SK-N-SH (cell line): ENCODE data around the gene MPHOSPH8. TPM values are rescaled to one million over a fixed set of nuclear protein-coding genes. Genes with fewer than 3 reads are reported as not detected.

Experiments used
- EP300 ChIP-seq, 2 experiments: IDR thresholded peaks; 2 replicates each; pipeline versions ENCODE4 v1.4.0 to v1.6.1; 2012; ENCODE audit warnings: borderline replicate concordance in 1 of 2, low read depth in 1 of 2, low read length in 1 of 2
- FOSL2 ChIP-seq: IDR thresholded peaks from 2 replicates; pipeline ENCODE4 v1.4.0; 2012; ENCODE audit warnings: low read depth, mild to moderate bottlenecking, moderate library complexity, borderline replicate concordance
- FOXJ3 ChIP-seq: sonication (generic); formaldehyde crosslinking; IDR thresholded peaks from 2 replicates; pipeline ENCODE4 v1.5.1; 2020; ENCODE audit warnings: mild to moderate bottlenecking, missing genetic modification reagents
- GATA2 ChIP-seq: sonication (generic); formaldehyde crosslinking; IDR thresholded peaks from 2 replicates; pipeline ENCODE4 v1.5.0; 2020; ENCODE audit warnings: mild to moderate bottlenecking, missing genetic modification reagents
- MAX ChIP-seq: IDR thresholded peaks from 2 replicates; pipeline ENCODE4 v1.4.0; 2012; ENCODE audit warnings: low read depth
- MXI1 ChIP-seq: IDR thresholded peaks from 2 replicates; pipeline ENCODE4 v1.6.1; 2012; ENCODE audit warnings: mild to moderate bottlenecking, low read depth, low read length, improper control_type of control experiment
- NFIC ChIP-seq: IDR thresholded peaks from 2 replicates; pipeline ENCODE4 v1.4.0; 2012; ENCODE audit warnings: borderline replicate concordance
- POLR2AphosphoS5 ChIP-seq: IDR thresholded peaks from 2 replicates; pipeline ENCODE4 v1.6.1; 2012; ENCODE audit warnings: low read depth, low read length
- RAD21 ChIP-seq: IDR thresholded peaks from 2 replicates; pipeline ENCODE4 v1.6.1; 2012; ENCODE audit warnings: mild to moderate bottlenecking, low read length
- RCOR1 ChIP-seq: fragments of 150-350 bp; IDR thresholded peaks from 2 replicates; pipeline ENCODE4 v1.6.1; 2017; ENCODE audit warnings: antibody characterized with exemption, low read length
- RFX5 ChIP-seq: IDR thresholded peaks from 2 replicates; pipeline ENCODE4 v1.6.1; 2012; ENCODE audit warnings: mild to moderate bottlenecking, improper control_type of control experiment, low read length
- SIN3A ChIP-seq: IDR thresholded peaks from 2 replicates; pipeline ENCODE4 v1.6.1; 2012; ENCODE audit warnings: low read depth, mild to moderate bottlenecking, low read length, moderate library complexity, borderline replicate concordance
- SMC3 ChIP-seq: IDR thresholded peaks from 2 replicates; pipeline ENCODE4 v1.6.1; 2012; ENCODE audit warnings: low read depth, low read length, improper control_type of control experiment
- TAF1 ChIP-seq: IDR thresholded peaks from 2 replicates; pipeline ENCODE4 v1.6.1; 2012; ENCODE audit warnings: low read depth, mild to moderate bottlenecking, low read length, moderate library complexity, borderline replicate concordance
- TCF12 ChIP-seq: IDR thresholded peaks from 2 replicates; pipeline ENCODE4 v1.4.0; 2012
- YY1 ChIP-seq: IDR thresholded peaks from 2 replicates; pipeline ENCODE4 v1.4.0; 2012; ENCODE audit warnings: low read depth, mild to moderate bottlenecking
- ZBTB33 ChIP-seq: IDR thresholded peaks from 2 replicates; pipeline ENCODE4 v1.4.0; 2012; ENCODE audit warnings: low read depth, borderline replicate concordance
- polyA plus RNA-seq, 3 experiments: library from polyadenylated mRNA; depleted of rRNA; stranded (reverse); fragments of >200 nt; gene quantifications; 2 replicates each; pipeline ENCODE4 v1.2.3, GENCODE V29; 2012
- TF ChIP-seq, protein P1 (sequence below): IDR thresholded peaks from 2 replicates; pipeline ENCODE4 v1.4.0; 2012; ENCODE audit warnings: low read depth, borderline replicate concordance
- TF ChIP-seq, protein P2 (sequence below): fragments of 200-600 bp; sonication (generic); IDR thresholded peaks from 2 replicates; pipeline ENCODE4 v1.6.1; 2017; ENCODE audit warnings: antibody characterized with exemption, mild to moderate bottlenecking, moderate library complexity
- TF ChIP-seq, protein P3 (sequence below): IDR thresholded peaks from 2 replicates; pipeline ENCODE4 v1.6.1; 2012; ENCODE audit warnings: mild to moderate bottlenecking, low read depth, low read length, moderate library complexity
- TF ChIP-seq, protein P4 (sequence below): fragments of 150-350 bp; IDR thresholded peaks from 2 replicates; pipeline ENCODE4 v1.6.1; 2016; ENCODE audit warnings: mild to moderate bottlenecking, low read depth, low read length

MPHOSPH8 gene
- polyA plus RNA-seq, 1 of the 3 experiments (the other 2 are of a cell fraction), result 11.1 TPM

DNA sequence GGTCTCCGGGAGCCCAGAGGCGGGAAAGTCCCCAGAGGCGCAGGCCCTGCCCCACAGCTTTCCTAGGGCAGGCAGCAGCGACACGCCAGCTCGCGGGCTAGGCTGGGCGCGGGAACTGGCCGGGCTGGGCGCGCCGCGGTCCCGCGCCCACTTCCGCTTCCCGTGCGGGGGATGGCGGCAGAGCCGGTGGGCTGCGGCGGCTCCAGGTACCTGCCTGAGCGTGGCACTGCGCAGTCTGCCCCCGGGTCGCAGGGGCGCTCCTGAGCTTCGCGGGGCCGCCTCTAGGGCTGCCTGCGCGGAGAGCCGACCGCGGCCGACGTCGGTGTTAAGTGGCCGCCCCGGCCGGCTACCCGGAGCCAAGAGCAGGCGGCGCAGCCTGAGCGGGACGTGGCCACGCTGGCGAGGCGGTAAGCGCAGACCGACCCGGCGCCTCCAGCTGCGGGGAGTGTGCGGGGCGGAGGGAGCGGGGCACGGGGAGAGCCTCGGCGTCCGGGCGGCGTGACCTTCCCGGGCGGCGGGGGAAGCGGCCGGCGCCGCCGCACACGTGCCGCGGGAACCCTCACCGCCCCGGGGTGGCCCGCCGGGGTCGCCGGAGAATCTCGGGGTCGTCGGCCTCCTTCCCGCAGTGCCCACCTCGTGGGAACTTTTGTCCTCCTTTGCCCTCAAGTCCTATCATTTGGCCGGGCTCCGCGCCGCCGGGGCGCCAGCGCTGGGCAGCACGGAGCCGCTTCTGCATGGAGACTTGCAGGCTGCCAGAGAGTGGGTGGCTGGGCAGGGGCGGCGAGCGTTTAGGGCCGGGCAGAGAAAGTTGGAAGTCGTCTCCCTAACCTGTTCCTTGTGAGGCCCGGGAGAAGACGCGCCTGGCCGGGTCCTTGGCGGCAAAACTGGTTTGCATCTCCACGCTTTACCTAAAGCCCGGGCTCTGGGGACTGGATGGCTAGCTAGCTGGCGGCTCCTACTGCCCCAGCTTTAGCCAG is 31.4 kb upstream of the MPHOSPH8 start (continued):
- TF ChIP-seq ZBTB33, result no peak
- TF ChIP-seq, protein P1, sequence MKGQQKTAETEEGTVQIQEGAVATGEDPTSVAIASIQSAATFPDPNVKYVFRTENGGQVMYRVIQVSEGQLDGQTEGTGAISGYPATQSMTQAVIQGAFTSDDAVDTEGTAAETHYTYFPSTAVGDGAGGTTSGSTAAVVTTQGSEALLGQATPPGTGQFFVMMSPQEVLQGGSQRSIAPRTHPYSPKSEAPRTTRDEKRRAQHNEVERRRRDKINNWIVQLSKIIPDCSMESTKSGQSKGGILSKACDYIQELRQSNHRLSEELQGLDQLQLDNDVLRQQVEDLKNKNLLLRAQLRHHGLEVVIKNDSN, result no peak
- TF ChIP-seq MXI1, result peak; percentile 47
- TF ChIP-seq, protein P2, sequence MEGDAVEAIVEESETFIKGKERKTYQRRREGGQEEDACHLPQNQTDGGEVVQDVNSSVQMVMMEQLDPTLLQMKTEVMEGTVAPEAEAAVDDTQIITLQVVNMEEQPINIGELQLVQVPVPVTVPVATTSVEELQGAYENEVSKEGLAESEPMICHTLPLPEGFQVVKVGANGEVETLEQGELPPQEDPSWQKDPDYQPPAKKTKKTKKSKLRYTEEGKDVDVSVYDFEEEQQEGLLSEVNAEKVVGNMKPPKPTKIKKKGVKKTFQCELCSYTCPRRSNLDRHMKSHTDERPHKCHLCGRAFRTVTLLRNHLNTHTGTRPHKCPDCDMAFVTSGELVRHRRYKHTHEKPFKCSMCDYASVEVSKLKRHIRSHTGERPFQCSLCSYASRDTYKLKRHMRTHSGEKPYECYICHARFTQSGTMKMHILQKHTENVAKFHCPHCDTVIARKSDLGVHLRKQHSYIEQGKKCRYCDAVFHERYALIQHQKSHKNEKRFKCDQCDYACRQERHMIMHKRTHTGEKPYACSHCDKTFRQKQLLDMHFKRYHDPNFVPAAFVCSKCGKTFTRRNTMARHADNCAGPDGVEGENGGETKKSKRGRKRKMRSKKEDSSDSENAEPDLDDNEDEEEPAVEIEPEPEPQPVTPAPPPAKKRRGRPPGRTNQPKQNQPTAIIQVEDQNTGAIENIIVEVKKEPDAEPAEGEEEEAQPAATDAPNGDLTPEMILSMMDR, result peak; percentile 29; the same call in 1 of the 2 replicates
- TF ChIP-seq, protein P3, sequence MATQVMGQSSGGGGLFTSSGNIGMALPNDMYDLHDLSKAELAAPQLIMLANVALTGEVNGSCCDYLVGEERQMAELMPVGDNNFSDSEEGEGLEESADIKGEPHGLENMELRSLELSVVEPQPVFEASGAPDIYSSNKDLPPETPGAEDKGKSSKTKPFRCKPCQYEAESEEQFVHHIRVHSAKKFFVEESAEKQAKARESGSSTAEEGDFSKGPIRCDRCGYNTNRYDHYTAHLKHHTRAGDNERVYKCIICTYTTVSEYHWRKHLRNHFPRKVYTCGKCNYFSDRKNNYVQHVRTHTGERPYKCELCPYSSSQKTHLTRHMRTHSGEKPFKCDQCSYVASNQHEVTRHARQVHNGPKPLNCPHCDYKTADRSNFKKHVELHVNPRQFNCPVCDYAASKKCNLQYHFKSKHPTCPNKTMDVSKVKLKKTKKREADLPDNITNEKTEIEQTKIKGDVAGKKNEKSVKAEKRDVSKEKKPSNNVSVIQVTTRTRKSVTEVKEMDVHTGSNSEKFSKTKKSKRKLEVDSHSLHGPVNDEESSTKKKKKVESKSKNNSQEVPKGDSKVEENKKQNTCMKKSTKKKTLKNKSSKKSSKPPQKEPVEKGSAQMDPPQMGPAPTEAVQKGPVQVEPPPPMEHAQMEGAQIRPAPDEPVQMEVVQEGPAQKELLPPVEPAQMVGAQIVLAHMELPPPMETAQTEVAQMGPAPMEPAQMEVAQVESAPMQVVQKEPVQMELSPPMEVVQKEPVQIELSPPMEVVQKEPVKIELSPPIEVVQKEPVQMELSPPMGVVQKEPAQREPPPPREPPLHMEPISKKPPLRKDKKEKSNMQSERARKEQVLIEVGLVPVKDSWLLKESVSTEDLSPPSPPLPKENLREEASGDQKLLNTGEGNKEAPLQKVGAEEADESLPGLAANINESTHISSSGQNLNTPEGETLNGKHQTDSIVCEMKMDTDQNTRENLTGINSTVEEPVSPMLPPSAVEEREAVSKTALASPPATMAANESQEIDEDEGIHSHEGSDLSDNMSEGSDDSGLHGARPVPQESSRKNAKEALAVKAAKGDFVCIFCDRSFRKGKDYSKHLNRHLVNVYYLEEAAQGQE, result no peak
- peak; percentile 13; the same call in 1 of the 2 replicates for TF ChIP-seq SIN3A
- TF ChIP-seq TAF1, result no peak
- TF ChIP-seq EP300 (IDR thresholded peaks at IDR 0.05; ENCODE audit: borderline replicate concordance in 1 of 2, low read depth in 1 of 2, low read length in 1 of 2), result no peak
- TF ChIP-seq POLR2AphosphoS5, result peak; percentile 43; the same call in 1 of the 2 replicates
- no peak for TF ChIP-seq SMC3
- TF ChIP-seq NFIC, result no peak
- TF ChIP-seq, protein P4, sequence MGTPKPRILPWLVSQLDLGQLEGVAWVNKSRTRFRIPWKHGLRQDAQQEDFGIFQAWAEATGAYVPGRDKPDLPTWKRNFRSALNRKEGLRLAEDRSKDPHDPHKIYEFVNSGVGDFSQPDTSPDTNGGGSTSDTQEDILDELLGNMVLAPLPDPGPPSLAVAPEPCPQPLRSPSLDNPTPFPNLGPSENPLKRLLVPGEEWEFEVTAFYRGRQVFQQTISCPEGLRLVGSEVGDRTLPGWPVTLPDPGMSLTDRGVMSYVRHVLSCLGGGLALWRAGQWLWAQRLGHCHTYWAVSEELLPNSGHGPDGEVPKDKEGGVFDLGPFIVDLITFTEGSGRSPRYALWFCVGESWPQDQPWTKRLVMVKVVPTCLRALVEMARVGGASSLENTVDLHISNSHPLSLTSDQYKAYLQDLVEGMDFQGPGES, result no peak
- no peak; the same call in 1 of the 2 replicates for TF ChIP-seq TCF12
- TF ChIP-seq FOSL2, result no peak
- TF ChIP-seq RFX5, result no peak
- TF ChIP-seq MAX, result peak; percentile 40
- TF ChIP-seq YY1, result 0 out of 2 replicates have a peak, but pooled peaks have one; percentile 44
- no peak; the same call in 1 of the 2 replicates for TF ChIP-seq RAD21
- TF ChIP-seq GATA2 (CRISPR knock-in tag), result no peak
- TF ChIP-seq RCOR1, result no peak
- TF ChIP-seq FOXJ3 (CRISPR knock-in tag), result no peak
